Fibroblast of skin of left quadriceps (primary cell): ENCODE data around the gene GJA5.

ENCODE experiments used
- DNase-seq, 2 experiments: peaks; one replicate each; pipeline ENCODE4 v3.0.0-alpha.2; 2013; ENCODE audit warnings: low read depth in 2 of 2

GJA5 gene

DNA sequence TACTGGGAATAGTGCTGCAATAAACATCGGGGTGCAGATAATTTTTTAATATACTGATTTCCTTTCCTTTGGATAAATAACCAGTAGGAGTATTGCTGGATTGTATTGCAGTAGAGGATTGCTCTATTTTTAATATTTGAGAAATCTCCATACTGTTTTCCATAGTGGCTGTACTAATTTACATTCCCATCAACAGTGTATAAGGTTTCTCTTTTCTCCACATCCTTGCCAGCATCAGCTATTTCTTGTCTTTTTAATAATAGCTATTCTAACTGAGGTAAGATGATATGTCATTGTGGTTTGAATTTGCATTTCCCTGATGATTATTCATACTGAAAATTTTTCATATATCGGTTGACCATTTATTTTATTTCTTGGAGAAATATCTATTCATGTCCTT is 31.1 kb downstream of the GJA5 start:
- DNase-seq = no peak

DNA sequence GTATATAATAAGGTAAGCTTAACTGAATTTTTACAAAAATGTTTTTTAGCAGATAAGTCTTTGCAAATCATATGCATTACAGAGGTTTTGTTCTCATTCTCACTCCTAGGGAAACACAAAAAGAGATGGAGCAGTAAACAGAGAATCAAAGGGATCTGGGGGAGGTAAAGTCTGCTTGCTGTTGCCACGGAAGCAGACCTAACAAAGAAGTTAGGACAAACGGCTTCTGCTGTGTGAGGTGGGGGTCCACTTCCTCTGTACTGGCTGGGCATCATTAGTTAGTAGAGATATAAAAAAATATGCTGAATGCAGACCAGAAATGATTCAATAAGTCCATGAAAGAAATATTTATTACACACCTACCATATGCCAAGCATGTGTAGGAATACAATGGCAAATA is 34.2 kb downstream of the GJA5 start:
- no peak for DNase-seq

DNA sequence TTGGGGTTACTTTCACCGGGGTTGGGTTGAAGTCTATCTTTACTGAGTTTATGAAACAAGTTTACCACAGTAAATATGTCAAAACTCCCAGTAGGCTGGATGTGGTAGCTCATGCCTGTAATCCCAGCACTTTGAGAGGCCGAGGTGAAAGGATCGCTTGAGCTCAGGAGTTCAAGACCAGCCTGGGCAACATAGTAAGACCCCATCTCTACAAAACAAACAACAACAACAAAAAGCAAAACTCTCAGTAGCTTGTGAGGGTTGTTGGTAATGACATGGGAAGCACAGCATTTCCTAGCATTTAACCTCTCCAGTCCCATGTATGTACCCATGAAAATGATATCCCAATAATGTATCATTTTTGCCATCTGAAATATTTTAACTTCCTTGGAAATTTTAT is 34.7 kb downstream of the GJA5 start:
- no peak for DNase-seq

DNA sequence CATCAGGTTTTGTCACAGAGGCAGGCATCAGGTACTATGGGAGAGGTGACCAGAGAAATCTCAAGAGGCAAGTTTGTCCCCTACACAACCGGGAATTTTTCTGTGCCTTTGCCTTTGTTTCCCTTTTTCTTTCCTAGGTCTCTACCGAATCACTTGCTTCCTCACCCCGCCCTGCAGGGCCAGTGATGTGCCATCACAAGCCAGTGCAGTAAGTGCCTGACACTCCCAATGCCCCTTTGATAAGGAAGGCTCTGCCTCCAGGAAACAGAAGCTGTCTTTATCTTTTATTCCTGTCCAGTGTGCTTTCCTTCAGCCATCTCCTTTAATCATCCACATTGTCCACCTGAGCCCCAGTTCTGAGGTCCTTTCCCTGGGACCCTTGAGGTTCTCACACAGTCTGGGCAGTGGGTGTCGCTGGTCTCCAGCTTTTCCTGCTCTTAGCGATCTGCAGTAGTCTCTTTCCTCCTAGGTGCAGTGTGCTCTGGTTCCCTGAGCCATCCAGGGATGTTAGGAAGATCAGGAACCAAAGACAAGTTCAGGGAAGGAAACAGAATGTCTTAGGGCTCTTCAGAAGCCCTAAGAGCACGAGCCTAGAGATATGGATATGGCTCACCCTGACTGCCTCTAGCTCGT is 36.6 kb downstream of the GJA5 start:
- no peak for DNase-seq

DNA sequence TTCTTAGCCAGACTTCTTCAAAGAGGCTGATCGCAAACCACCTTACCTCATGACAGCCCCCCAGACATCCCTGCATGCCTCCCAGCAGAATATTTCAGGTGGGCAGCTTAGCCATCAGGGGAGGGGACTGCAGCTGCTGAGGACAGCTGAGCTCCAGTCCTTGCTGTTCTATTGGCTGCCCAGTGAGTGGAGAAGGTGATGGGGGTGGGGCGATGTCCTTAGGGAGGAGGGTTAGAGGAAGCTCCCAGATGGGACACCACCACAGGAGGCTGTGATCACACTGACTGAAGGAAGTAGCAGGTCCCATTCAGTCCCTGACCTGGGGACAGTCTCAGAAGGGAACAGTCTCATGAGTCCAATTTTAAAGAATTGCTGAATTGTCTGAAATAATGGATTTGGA is 38.3 kb downstream of the GJA5 start:
- no peak for DNase-seq

DNA sequence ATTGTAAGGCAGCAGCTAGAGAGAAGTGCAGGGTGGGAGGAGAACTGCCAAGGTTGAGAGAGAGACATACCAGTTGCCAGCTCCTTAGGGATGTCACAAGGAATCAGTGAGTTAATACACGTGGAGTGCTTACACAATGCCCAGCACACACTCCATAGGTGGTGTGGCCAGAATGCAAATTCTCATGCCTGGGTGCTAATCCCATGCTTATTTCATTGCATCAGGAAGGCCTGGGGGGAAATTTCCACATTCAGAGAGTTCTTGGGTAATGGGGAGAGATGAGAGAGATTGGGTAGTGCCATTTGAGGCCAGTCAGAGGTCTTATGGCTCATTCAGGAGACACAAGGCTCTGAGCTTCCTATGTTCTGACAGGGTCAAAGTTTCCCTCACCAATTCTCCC is 38.7 kb downstream of the GJA5 start:
- DNase-seq = no peak

DNA sequence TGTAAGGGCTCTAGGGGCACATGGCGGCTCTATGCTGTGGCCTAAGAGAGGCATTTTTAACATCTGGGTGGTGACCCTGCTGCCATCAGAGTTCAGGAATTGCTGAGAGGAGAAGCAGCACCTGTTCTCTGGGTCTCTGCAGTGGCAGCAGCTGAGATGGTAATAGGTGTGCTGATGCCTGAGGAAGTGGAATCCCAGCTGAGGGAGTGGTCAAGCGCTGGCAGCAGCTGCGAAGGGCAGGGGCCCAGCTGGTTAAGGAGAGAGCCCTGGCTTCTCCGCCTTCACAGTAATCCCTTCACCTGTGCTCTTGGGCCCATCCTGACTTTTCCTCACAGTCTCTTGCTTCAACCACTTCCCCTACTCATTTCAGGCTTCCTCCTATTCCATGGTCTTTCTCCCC is 39.8 kb downstream of the GJA5 start:
- no peak for DNase-seq

DNA sequence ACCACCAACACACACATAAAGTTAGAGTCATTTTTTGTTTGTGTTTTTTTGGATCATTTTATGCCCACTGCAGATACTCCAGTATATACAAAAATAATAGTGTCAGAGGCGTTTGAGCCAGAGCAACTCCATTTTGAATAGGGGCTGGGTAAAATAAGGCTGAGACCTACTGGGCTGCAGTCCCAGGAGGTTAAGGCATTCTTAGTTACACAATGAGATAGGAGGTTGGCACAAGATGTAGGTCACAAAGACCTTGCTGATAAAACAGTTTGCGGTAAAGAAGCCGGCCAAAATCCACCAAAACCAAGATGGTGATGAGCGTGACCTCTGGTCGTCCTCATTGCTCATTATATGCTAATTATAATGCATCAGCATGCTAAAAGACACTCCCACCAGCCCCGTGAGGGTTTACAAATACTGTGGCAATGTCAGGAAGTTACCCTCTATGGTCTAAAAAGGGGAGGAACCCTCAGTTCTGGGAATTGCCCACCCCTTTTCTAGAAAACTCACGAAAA is 40.6 kb downstream of the GJA5 start:
- no peak for DNase-seq

DNA sequence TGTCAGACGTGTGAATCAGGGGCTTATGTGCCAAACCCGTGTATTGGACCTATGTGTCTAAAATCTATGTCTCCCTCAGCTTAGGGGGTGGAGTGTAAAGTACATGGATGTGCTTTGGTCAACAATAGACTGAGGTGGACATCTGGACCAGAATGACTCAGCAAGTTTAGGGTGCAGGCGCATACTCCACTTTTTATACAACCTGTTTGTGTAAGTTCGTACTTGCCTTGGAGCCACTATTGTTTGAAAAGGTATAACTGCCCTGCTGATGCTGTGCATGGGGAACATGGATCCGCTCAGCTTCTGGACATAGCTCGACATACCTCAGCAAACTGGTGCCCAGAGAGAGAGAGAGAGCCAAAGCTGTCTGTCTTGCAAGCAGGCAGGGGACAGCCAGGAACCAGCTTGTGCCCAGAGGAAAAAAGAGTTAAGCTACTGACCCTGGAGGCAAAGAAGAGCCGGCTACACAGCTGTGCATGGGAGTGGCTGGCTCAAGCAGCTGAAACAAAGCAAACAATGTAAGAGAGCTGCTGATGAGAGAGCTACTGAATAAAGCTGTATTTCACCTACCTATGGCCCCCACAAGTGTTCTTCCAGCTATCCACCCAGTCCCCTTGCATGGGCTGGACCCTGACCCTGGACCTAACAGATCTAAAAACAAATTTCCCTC is 41.2 kb downstream of the GJA5 start:
- DNase-seq = no peak

DNA sequence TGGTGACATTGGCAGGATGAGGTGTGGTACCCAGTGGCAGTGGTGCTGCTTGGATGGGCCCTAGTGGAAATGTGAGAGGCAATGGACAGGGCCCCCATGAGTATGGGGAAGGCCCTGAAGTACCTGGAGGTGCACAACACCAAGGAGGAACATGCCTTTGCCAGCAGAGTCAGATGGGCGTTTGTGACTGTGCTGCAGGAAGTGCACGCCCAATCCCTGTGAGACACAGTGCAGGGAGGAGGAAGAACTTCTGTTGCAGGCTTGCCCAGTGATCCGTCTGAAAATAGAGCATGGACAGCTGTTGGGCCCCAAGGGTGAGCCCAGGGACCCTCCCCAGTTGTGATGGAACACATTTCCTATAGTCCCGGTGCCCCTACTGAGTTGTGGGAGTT is 42.7 kb downstream of the GJA5 start:
- no peak for DNase-seq

DNA sequence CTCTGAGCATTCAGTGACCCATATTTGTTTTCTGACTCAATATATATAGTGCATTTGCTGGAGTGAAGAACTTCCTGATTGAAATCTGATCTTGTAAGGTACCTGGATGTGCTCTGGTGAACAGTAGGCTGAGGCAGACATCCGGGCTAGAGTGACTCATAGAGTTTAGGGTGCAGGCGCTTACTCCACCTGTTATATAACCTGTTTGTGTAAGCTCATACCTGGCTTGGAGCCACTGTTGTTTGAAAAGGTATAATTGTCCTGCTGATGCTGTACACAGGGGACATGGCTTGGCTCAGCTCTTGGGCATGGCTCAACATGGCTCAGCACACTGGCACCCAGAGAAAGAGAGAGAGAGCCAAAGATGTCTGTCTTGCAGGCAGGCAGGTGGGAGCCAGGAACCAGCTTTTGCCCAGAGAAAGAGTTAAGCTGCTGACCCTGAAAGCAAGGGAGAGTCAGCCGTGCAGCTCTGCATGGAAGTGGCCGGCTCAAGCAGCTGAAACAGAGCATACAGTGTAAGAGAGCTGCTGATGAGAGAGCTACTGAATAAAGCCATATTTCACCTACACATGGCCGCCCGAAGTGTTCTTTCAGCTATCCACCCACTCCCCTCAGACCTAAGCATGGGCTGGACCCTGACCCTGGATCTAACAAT is 43.2 kb downstream of the GJA5 start:
- DNase-seq = no peak

DNA sequence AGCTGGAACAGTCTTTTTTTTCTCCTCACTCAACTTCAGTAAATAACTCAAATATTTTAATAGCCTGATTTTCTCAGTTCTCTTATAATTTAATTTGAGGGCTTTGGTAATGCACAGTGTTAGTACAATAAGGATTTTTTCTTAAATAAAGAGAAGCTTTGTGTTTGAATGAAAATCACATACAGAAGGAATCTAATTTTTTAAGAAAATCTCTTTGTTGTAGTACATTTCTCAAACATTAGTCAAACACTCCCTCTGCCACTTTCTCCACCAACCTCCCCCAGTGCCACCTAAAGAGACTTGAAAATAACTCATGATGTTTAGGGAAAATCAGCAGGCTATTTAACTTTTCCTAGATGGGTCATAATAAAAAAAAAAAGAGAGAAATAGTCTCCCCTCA is 47.8 kb downstream of the GJA5 start:
- DNase-seq = no peak
